NT2/D1 (cell line): ENCODE results near the gene CTIF.

ENCODE experiments used
- SUZ12 ChIP-seq: IDR thresholded peaks from 2 replicates; pipeline ENCODE4 v1.6.1; 2011; ENCODE audit not compliant: insufficient read length, insufficient read depth; ENCODE audit errors: extremely low read depth
- ZNF274 ChIP-seq: IDR thresholded peaks from 2 replicates; pipeline ENCODE4 v1.6.1; 2011; ENCODE audit warnings: mild to moderate bottlenecking, low read depth, low read length

- no peak for TF ChIP-seq SUZ12
- TF ChIP-seq ZNF274, result no peak
These were observed 195.6 kb downstream of the CTIF start for GRCh38 chr18:48734460-48734859.
